ENCODE measurements around the gene G0S2.

The G0S2 gene

GRCh38 chr1:209650454-209650853, 24.8 kb upstream of the G0S2 start:
- Histone ChIP-seq H3K36me3 (no peaks in the 10 kb centered on the region), H3K4me3 (ENCODE audit: low read depth in 1 of 2, low read length in 1 of 2) (peak overlapping the region in 1 of 2 experiments; percentile 29), H3K27me3 (peaks cover 24% of the 10 kb centered on the region), H3K9me3 (no peaks in the 10 kb centered on the region), H3K4me1 (ENCODE audit: control insufficient read depth in 1 of 2, insufficient read depth in 1 of 2, low read depth in 1 of 2, low read length in 1 of 2) (peaks cover 63 to 70% of the 10 kb centered on the region in 2 experiments), H3K27ac (peak overlapping the region; percentile 90)
- no peak for TF ChIP-seq CTCF (IDR thresholded peaks at IDR 0.05)

DNA sequence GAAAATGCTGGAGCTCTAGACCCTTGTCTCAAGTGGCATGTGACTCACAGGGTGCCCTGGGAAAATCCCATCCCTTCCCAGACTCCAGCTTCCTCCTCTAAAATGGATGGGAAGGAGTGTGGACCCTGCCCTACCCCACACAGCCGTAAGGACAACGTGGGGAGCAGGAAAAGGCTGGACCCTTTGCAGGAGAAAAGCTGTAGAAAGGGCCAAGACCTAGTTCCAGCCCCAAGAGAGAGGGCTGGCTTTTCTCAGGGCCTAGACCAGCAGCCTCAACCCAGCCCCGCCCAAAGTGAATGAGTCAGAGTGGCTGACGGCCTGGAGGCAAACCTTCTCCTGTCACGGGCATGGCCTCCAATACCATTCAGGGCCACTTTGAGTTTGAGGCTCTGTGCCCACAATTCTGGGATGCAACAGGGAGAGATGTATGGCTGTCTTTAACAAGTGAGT, 24.0 kb upstream of the G0S2 start:
- H3K27me3 ChIP-seq = peaks cover 18% of the 10 kb centered on the region
- H3K9me3 ChIP-seq = no peaks in the 10 kb centered on the region
- TF ChIP-seq CTCF (IDR thresholded peaks at IDR 0.05) = peak; percentile 30
- H3K36me3 ChIP-seq = no peaks in the 10 kb centered on the region
- peaks cover 68 to 77% of the 10 kb centered on the region in 2 experiments for H3K4me1 ChIP-seq (ENCODE audit: control insufficient read depth in 1 of 2, insufficient read depth in 1 of 2, low read depth in 1 of 2, low read length in 1 of 2)
- H3K4me3 ChIP-seq (ENCODE audit: low read depth in 1 of 2, low read length in 1 of 2) = peak overlapping the region in 1 of 2 experiments; percentile 29
- peak overlapping the region; percentile 90 for H3K27ac ChIP-seq

DNA sequence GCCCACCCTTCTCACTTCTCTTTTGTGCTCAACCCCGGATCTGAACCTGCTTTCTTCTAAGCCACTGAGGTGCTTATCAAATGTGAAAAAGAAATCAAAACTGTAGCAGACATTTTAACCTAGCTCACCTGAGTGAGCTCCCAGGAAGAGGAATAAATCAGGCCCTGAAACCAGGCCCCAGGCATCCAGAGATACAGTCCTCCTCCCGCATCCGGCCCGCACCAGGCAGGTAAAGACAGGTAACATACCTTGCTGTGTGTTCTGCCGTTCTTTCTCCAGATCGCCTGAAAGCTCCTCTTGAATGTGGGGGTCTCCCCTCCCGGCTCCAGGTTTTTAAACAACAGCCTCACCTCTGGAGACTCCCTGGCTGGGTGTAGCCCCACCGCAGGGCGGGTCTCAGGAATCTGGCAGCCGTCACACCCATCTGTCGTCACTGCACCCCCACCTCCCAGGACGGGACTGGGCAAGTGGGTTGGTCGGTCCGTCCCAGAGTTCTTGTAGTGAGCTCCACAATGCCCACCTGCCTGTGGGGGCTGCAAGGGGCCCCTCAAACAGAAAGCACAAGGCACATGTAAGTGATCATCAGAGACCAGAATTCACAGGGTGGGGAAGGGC, 23.0 kb upstream of the G0S2 start, which contains the start of gene LAMB3:
Gene LAMB3 (minus strand): TSS at position 305 of the 615 bp plus-strand sequence. CDS start 1,481 bp downstream, outside the sequence.
- Histone ChIP-seq H3K27ac (peak within 1 kb of the TSS; percentile 90), H3K36me3 (no peaks in the 10 kb centered on the region), H3K4me3 (ENCODE audit: low read depth in 1 of 2, low read length in 1 of 2) (peak within 1 kb of the TSS in 1 of 2 experiments; percentile 29), H3K9me3 (no peaks in the 10 kb centered on the region), H3K4me1 (ENCODE audit: control insufficient read depth in 1 of 2, insufficient read depth in 1 of 2, low read depth in 1 of 2, low read length in 1 of 2) (peaks cover 74 to 84% of the 10 kb centered on the region in 2 experiments), H3K27me3 (peaks cover 9% of the 10 kb centered on the region)
- TF ChIP-seq CTCF (IDR thresholded peaks at IDR 0.05) = no peak

GRCh38 chr1:209652873-209653401, 22.3 kb upstream of the G0S2 start:
- H3K4me3 ChIP-seq (ENCODE audit: low read depth in 1 of 2, low read length in 1 of 2) = no peak overlapping the region
- peaks cover 80 to 88% of the 10 kb centered on the region in 2 experiments for H3K4me1 ChIP-seq (ENCODE audit: control insufficient read depth in 1 of 2, insufficient read depth in 1 of 2, low read depth in 1 of 2, low read length in 1 of 2)
- no peaks in the 10 kb centered on the region for H3K9me3 ChIP-seq
- no peak for TF ChIP-seq CTCF (IDR thresholded peaks at IDR 0.05)
- H3K27ac ChIP-seq = peak overlapping the region; percentile 90
- no peaks in the 10 kb centered on the region for H3K36me3 ChIP-seq
- H3K27me3 ChIP-seq = peaks cover 2% of the 10 kb centered on the region

GRCh38 chr1:209653915-209654351, 21.3 kb upstream of the G0S2 start:
- no peak for TF ChIP-seq CTCF (IDR thresholded peaks at IDR 0.05)
- no peaks in the 10 kb centered on the region for H3K36me3 ChIP-seq
- H3K4me3 ChIP-seq (ENCODE audit: low read depth in 1 of 2, low read length in 1 of 2) = no peak overlapping the region
- H3K4me1 ChIP-seq (ENCODE audit: control insufficient read depth in 1 of 2, insufficient read depth in 1 of 2, low read depth in 1 of 2, low read length in 1 of 2) = peaks cover 80 to 91% of the 10 kb centered on the region in 2 experiments
- H3K27ac ChIP-seq = peak overlapping the region; percentile 90
- no peaks in the 10 kb centered on the region for H3K27me3 ChIP-seq
- H3K9me3 ChIP-seq = no peaks in the 10 kb centered on the region
